Fibroblast of skin of scalp (primary cell): ENCODE measurements around the gene FYCO1.

ENCODE experiments used
- DNase-seq: peaks from one replicate; pipeline ENCODE4 v3.0.0-alpha.2; 2013

The FYCO1 gene

GRCh38 chr3:45884368-45885201 is 111.0 kb downstream of the FYCO1 start:
- DNase-seq: no peak

DNA sequence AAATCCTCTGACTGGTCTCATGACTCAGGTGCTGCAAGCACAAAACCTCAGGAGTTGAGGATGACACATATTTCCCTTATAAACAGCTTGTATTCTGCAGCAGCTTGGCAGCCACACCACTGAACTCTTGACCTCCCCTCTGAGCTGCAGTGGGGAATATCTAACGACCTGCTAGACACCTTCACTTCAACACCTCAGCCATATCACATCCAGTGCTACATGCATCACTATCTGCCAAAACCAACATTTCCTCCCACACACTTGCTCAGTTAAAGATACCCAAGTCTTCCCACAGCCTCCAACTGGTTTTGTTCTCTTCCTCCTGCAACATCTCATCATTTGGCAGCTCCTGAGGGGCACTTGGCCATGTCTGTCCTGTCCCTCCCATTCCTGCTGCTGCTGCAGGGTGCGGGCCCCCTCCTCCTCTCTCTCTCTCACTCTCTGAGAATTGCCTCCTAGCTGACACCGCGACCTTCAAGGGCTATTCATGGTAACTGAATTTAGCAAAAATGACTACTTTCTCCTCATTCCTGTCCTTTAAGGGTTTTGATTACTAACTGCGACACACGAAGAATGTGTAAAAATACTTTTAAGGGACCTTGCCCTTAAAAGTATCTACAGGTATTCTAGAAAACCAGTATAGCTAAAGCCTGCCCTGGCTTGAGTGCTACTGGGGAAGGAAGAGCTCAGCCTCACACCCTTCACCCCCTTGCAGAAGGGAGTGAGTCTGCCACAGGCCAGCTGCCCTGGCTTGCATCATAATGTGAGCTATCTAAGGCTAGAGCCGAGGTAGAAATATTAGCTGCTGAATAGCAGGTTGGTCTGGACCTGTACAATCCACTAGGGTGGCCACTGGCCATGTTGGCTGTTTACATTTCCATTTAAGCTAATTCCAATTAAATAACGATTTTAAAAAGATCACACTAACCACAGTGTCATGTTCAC is 114.3 kb downstream of the FYCO1 start:
- no peak for DNase-seq

DNA sequence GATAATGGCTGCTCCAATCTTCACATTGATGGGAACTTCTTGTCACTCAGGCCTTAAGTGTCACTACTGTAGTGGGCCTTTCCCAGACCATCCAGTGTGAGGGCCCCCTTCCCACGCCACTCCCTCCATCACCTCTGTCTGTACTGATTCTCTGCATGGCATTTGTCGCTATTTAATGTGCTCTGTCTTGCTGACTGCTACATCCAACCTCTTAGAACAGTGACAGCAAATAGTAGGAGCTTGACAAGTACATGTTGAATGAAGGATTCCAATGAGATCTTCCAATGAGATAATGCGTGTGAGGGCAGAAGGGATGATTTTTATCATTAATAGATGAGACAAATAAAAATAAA is 114.9 kb downstream of the FYCO1 start:
- DNase-seq: no peak

GRCh38 chr3:45878124-45878523 is 117.5 kb downstream of the FYCO1 start:
- DNase-seq: no peak

GRCh38 chr3:45874677-45875346 is 120.8 kb downstream of the FYCO1 start:
- DNase-seq: no peak

DNA sequence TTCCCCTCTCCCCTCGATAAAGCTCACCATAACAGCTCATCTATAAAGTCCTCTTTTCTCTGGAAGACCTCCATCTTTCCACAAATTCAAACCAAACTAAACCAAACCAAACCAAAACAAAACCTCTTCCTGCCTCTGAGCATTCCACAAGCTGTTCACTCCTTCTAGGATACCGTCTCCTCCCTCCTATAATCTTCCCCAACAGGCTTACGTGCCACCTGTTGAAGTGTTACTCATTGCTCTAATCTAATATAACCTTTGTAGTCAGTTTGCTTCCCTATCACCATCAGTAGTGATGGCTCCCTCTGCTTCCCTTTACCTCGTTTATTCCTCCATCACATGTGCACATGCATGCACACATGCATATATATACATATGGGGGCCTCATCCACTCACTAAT is 122.0 kb downstream of the FYCO1 start:
- DNase-seq: no peak

- DNase-seq: no peak
Observed at GRCh38 chr3:45873036-45873435, 122.6 kb downstream of the FYCO1 start.

GRCh38 chr3:45872569-45872968 is 123.1 kb downstream of the FYCO1 start:
- no peak for DNase-seq

GRCh38 chr3:45871780-45872179 is 123.8 kb downstream of the FYCO1 start:
- no peak for DNase-seq

- DNase-seq: no peak
Observed at GRCh38 chr3:45870099-45870498, 125.5 kb downstream of the FYCO1 start.

- DNase-seq: no peak
Observed at GRCh38 chr3:45869638-45870037, 126.0 kb downstream of the FYCO1 start.

GRCh38 chr3:45868650-45869049 is 127.0 kb downstream of the FYCO1 start:
- no peak for DNase-seq

GRCh38 chr3:45868213-45868612 is 127.4 kb downstream of the FYCO1 start:
- DNase-seq: no peak
